SK-N-MC (cell line): Measurements from ENCODE around the gene ARHGAP24.

Source experiments
- EZH2 ChIP-seq: fragments of 200-600 bp; sonication (generic); IDR thresholded peaks from one replicate; pipeline ENCODE4 v1.6.1; 2017; ENCODE audit warnings: antibody characterized with exemption
- FOXP2 ChIP-seq: optimal IDR thresholded peaks from 2 replicates; pipeline ENCODE3; 2011; ENCODE audit warnings: mild to moderate bottlenecking, moderate library complexity; ENCODE audit not compliant: insufficient read depth; ENCODE audit errors: extremely low read length, control extremely low read depth
- POLR2AphosphoS5 ChIP-seq: IDR thresholded peaks from 2 replicates; pipeline ENCODE4 v1.6.1; 2012; ENCODE audit warnings: mild to moderate bottlenecking, low read depth, low read length, borderline replicate concordance

DNA sequence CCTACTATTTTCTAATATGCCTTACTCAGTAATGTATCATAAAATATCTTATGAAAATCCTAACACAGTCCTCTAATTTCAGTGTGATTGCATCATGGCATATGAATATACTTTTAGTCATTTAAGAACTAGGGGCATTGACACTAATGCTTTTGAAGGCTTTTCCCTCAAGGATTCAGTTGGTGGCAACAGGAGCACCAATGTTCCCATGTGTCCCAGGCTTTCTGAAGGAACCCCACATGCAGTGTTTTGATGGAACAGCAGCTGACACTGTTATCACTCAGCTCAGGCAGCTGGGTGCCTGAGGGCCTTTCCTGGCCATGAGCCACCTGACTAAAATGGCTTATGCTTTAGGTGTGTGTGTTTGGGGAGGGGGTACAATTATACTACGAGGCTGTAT, 348.3 kb downstream of the ARHGAP24 start:
- no peak for TF ChIP-seq POLR2AphosphoS5
- no peak for TF ChIP-seq EZH2
- TF ChIP-seq FOXP2: no peak
